ENCODE results near the gene GLG1. TPM values are rescaled to one million over a fixed set of nuclear protein-coding genes. Genes with fewer than 3 reads are reported as not detected.
"Not testable (repeated sequence)": the region's sequence is repeated elsewhere in the genome, so short reads cannot be mapped to it uniquely, and the experiment has no call there.

Gene GLG1
- total RNA-seq, 1 donor from 2014 or later, result 110 TPM

DNA sequence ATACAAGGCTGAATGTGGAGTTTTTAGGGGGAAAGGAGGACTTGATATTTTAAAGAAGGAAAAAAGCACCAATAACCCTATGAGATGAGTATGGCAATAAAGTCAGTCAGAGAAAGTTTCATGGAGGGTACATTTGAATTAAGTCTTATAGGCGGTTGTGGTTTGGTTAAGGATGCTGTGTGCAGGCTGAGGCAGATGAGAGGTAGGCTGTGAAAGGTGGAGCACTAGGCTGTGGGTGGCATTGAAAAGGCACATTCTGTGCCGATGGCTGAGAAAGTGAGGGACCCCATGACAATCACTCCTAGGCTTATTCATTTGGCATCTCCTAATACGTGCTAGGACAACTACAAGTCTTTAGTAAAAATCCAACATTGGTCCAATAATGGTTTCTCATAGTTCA is 68.1 kb downstream of the GLG1 start:
- intact Hi-C loops (cut with DNase I); H3K9me3 ChIP-seq; H3K4me3 ChIP-seq; H3K36me3 ChIP-seq; H3K27ac ChIP-seq; H3K4me1 ChIP-seq; ATAC-seq; DNase-seq; H3K27me3 ChIP-seq (ENCODE audit: low read depth): not testable (repeated sequence)

DNA sequence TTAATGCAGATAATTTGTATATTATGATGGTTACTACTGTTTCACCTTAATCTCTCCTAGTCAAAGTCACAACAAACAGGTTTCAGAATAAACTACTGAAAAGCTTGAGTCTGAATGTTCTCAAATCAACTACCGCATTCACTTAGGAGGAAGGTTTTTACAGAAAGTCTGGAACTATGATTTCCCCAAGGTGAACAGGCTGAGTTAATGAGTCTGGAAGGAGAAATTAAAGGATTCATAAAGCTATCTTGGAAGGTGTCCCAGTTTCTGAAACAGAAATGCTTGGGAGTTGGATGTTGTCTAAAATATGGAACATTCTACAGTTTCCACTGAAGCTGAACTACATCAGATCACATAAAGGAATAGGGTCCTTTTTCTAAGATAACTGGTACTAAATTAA is 69.2 kb downstream of the GLG1 start:
- H3K36me3 ChIP-seq, result not testable (repeated sequence)

GRCh38 chr16:74534650-74535049 is 72.3 kb downstream of the GLG1 start:
- H3K9me3 ChIP-seq; DNase-seq; H3K4me3 ChIP-seq; ATAC-seq; H3K4me1 ChIP-seq; intact Hi-C loops (cut with DNase I); H3K36me3 ChIP-seq; H3K27me3 ChIP-seq (ENCODE audit: low read depth); H3K27ac ChIP-seq: not testable (repeated sequence)

More for the DNA sequence above, 69.2 kb downstream of the GLG1 start:
- ATAC-seq; H3K4me3 ChIP-seq; H3K9me3 ChIP-seq; H3K27ac ChIP-seq; H3K4me1 ChIP-seq; DNase-seq; H3K27me3 ChIP-seq (ENCODE audit: low read depth); intact Hi-C loops (cut with DNase I): not testable (repeated sequence)

DNA sequence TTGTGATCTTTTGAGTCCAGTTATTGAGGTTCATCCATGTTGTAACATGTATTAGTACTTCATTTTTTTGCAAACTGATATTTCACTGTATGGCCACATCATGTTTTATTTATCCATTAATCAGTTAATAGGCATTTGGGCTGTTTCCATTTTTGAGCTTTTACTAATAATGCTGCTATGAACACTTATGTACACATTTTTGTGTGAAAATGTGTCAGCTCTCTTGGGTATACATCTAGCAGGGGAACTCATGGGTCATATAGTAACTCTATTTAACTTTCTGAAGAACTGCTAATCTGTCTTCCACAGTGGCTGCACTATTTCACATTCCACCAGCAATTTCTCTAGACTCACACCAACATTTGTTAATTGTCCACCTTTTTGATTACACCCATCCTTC is 82.0 kb downstream of the GLG1 start:
- H3K27me3 ChIP-seq (ENCODE audit: low read depth), result no peaks in the 10 kb centered on the region
- no peak for ATAC-seq
- no peaks in the 10 kb centered on the region for H3K9me3 ChIP-seq
- no peak overlapping the region for H3K4me3 ChIP-seq
- intact Hi-C loops (cut with DNase I), result no loop called here
- no peak for DNase-seq
- TF ChIP-seq, protein P1, sequence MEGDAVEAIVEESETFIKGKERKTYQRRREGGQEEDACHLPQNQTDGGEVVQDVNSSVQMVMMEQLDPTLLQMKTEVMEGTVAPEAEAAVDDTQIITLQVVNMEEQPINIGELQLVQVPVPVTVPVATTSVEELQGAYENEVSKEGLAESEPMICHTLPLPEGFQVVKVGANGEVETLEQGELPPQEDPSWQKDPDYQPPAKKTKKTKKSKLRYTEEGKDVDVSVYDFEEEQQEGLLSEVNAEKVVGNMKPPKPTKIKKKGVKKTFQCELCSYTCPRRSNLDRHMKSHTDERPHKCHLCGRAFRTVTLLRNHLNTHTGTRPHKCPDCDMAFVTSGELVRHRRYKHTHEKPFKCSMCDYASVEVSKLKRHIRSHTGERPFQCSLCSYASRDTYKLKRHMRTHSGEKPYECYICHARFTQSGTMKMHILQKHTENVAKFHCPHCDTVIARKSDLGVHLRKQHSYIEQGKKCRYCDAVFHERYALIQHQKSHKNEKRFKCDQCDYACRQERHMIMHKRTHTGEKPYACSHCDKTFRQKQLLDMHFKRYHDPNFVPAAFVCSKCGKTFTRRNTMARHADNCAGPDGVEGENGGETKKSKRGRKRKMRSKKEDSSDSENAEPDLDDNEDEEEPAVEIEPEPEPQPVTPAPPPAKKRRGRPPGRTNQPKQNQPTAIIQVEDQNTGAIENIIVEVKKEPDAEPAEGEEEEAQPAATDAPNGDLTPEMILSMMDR (IDR thresholded peaks at IDR 0.05), result no peak
- no peak overlapping the region for H3K27ac ChIP-seq
- H3K4me1 ChIP-seq, result no peaks in the 10 kb centered on the region
- no peaks in the 10 kb centered on the region for H3K36me3 ChIP-seq

- Histone ChIP-seq H3K27ac (no peak overlapping the region), H3K27me3 (ENCODE audit: low read depth) (no peaks in the 10 kb centered on the region), H3K4me1 (no peaks in the 10 kb centered on the region), H3K36me3 (no peaks in the 10 kb centered on the region), H3K9me3 (no peaks in the 10 kb centered on the region), H3K4me3 (no peak overlapping the region)
- TF ChIP-seq, protein P1 (IDR thresholded peaks at IDR 0.05), result no peak
- DNase-seq (no peak), ATAC-seq (no peak)
- intact Hi-C loops (cut with DNase I), result no loop called here
Observed at GRCh38 chr16:74524117-74524516, 82.8 kb downstream of the GLG1 start.

GRCh38 chr16:74523706-74524105 is 83.2 kb downstream of the GLG1 start:
- H3K9me3 ChIP-seq; H3K27me3 ChIP-seq (ENCODE audit: low read depth); DNase-seq; H3K4me1 ChIP-seq; ATAC-seq; H3K36me3 ChIP-seq; intact Hi-C loops (cut with DNase I); H3K4me3 ChIP-seq; H3K27ac ChIP-seq: not testable (repeated sequence)

DNA sequence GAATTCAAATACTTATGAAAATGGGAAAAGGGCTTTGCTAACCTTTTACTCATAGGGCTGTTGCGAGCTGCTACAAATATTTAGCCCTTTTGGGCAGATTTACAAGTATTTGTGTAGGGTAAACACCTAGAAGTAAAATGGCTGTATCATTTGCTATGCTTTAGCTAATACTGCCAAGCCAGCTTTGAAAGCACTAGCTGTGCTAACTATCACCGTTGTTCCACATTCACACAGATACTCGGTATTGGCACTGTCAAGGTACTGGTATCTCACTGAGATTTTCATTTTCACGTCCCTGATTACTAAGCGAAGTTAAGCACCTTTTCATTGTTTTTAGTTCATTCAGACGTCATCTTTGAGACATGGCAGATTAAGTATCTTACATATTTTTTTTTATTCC is 84.8 kb downstream of the GLG1 start:
- TF ChIP-seq, protein P1 (IDR thresholded peaks at IDR 0.05), result no peak
- no peak overlapping the region for H3K27ac ChIP-seq
- DNase-seq, result no peak

DNA sequence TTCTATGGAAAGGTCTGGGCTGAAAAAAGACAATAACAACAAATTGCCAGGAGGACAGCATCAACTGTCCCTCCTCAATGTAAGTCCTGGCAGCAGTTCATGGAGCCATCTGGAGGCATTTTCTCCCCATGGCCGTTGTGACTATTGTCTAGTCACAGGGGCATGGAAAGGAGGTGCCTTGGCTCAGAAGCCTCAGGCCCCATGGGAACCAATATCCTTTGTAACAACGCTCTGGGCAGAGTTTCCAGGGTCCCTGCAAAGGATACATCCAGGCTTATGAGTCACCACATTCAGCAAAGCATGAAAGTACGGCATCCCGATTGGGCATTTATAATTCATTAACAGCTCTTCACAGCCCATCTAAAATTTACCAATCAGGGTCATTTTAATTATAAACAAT is 85.2 kb downstream of the GLG1 start:
- no peak overlapping the region for H3K27ac ChIP-seq
- H3K27me3 ChIP-seq (ENCODE audit: low read depth), result no peaks in the 10 kb centered on the region
- ATAC-seq (no peak), DNase-seq (no peak)
- no peaks in the 10 kb centered on the region for H3K9me3 ChIP-seq
- H3K4me3 ChIP-seq, result no peak overlapping the region
- intact Hi-C loops (cut with DNase I), result no loop called here
- TF ChIP-seq, protein P1 (IDR thresholded peaks at IDR 0.05), result no peak
- H3K4me1 ChIP-seq, result no peaks in the 10 kb centered on the region
- H3K36me3 ChIP-seq, result no peaks in the 10 kb centered on the region

More for the DNA sequence above, 84.8 kb downstream of the GLG1 start:
- no peaks in the 10 kb centered on the region for H3K9me3 ChIP-seq
- H3K4me3 ChIP-seq, result no peak overlapping the region
- no peaks in the 10 kb centered on the region for H3K36me3 ChIP-seq
- intact Hi-C loops (cut with DNase I), result no loop called here
- ATAC-seq, result no peak
- H3K27me3 ChIP-seq (ENCODE audit: low read depth), result no peaks in the 10 kb centered on the region
- H3K4me1 ChIP-seq, result no peaks in the 10 kb centered on the region

DNA sequence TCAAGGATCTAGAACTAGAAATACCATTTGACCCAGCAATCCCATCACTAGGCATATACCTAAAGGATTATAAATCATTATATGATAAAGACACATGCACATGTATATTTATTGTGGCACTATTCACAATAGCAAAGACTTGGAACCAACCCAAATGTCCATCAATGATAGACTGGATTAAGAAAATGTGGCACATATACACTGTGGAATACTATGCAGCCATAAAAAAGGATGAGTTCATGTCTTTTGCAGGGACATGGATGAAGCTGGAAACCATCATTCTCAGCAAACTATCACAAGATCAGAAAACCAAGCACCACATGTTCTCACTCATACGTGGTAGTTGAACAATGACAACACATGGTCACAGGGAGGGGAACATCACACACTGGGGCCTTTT is 88.0 kb downstream of the GLG1 start:
- ATAC-seq; H3K27me3 ChIP-seq (ENCODE audit: low read depth); DNase-seq; H3K27ac ChIP-seq; H3K9me3 ChIP-seq; H3K4me3 ChIP-seq; H3K4me1 ChIP-seq; intact Hi-C loops (cut with DNase I); H3K36me3 ChIP-seq: not testable (repeated sequence)
